HL-60/S4 (cell line): ENCODE results near the gene SMYD2.

Source experiments
- in situ Hi-C: fragments of 300-500 bp; cut with MboI; formaldehyde crosslinking; loops from 2 replicates; pipeline ENCODE4 v1.14.3; 2022; ENCODE audit warnings: low sequenced_read_pairs

The SMYD2 gene

DNA sequence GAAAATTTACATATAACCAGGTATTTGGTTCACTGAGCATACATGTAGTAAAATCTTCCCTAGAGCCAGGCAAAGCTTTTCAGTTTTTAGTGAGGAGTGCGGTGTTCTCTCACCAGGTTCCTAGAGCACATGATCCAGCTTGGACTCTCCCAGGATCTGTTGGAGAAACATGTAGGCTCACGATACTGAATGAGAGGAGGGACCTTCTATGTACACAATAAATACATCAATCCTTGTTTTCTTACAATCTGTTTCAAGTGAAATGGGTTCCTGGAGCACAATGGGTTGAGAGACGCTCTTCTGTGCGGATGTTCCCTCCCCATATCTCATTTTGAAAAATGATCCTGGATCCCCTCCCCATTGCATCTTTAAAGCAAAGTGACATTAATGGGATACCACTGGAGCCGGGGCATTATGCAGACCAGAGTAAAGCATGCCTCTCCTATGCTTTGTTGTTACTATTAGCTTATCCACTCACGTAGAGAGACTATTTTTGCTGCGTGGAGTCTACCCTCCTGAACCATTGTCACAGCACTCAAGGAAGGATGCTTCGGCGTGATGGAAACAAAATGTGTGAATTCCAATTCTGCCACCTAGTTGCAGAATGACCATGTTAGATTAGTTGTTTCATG, 19.3 kb downstream of the SMYD2 start:
- in situ Hi-C loops: no loop called here

DNA sequence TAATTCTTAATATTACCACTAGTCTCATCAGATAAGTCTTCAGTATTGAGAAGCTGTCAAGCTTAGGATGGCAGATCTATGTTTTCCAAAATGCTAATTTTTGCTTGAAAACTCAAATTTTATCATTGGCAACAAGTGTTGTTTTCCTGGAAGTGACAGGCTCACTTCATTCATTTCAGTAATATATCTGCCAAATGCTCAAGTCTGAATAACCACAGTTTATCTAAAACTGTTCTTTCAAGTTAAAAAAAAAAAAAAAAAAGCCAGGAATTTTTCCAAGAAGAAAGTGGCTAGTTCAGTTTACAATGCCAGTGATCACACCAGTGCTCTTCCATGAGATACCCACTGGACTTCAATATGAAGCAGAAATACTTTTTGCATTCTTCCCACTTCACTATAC, 20.6 kb downstream of the SMYD2 start:
- in situ Hi-C loops: no loop called here

DNA sequence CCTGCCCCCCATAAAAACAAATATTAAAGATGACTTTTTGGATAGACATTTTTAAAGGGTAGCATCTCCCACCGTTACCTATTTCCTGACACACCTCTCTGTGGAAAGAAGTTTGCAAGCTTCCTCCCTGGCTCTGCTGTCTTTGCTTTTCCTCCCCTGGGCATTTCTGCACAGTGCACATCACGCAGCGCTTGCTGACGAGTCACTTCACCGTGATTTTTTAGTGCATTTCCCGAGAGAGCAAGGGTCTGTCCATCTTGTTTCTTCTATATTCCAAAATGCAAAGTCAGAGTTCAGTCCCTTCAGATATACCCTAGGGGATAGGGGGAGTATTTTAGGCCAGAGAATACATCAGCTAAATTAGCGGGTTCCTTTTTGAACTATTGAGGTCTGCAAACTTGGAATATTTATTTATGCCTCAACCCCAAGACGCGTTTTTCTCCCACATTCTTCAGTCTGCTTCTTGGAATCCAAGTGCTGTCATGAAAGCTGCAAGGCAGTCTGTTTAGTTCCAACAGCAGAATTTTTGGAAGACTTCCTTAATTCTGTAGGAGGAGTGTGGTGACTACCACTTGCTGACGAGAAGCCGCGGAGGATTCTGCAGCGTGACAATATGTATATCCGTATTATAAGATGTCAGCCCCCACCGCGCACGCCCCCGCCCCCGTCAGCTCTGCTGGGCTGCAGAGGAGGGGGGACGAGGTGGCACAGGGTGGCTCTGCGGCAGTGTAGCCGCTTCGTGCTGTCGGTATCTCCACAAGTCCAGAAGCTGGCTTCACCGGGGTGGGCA, 22.4 kb downstream of the SMYD2 start:
- in situ Hi-C loops: no loop called here

DNA sequence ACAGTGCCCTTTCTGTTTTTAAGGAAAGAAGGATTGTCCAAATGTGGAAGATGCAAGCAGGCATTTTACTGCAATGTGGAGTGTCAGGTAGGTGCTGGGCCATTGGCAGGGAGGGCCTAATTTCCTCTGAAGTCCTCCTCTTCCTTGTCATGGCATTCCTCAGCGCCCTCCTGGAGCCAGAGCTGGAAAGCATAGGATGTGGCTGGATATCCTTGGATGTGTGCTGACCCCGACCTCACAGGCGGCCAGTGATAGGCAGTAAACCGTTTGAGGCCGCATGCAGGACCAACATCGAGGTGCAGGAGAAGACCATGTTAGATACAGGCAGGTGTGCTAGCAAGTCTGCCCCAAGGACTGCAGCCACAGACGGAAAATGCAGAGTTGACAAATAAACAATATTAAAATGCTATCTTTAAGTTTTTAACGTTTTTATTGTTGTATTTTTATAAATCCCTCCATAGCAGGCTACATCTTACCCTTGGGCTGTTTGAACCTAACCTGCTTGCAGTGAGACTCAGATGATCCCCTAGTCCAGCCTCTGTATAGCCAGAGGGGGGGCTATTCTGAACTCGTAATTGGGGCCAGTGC, 24.3 kb downstream of the SMYD2 start:
- in situ Hi-C loops: no loop called here

DNA sequence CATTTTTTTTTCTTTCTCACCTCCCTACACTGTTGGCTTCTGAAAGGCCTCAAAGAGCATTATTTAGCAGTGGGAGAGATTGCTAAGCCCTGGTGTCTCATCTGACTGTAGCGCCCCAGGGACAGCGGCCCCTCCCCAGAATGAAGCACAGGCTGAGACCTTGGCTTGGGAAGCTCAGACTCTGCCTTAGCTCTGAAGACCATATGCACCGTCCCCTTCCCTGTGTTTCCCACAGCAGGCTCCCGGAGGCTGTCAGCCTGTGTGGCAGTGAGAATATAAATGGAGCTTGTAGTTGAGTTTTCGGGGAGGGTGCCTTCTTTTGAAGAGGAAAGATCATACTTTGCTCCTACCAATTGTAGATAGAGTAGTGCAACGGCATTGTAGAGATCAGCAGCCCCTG, 25.3 kb downstream of the SMYD2 start:
- in situ Hi-C loops: no loop called here

DNA sequence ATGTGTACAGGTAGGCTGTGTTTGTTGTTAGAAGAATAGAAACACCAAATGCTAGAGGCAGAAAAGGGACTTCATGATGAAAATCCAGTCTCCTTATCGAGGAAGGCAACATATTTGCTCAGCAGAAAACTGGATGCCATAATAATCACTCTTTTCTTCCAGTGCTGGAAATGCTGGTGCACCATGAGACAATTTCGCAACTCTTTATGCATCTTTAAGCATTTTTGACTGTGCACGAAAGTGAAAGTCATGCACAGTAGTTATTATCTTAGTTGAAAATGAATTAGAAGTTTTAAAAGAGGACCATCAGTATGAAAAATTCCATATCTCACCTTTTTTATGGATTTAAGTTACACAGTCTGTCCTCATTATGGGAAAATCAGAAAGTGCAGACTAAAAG, 29.1 kb downstream of the SMYD2 start:
- in situ Hi-C loops: no loop called here

DNA sequence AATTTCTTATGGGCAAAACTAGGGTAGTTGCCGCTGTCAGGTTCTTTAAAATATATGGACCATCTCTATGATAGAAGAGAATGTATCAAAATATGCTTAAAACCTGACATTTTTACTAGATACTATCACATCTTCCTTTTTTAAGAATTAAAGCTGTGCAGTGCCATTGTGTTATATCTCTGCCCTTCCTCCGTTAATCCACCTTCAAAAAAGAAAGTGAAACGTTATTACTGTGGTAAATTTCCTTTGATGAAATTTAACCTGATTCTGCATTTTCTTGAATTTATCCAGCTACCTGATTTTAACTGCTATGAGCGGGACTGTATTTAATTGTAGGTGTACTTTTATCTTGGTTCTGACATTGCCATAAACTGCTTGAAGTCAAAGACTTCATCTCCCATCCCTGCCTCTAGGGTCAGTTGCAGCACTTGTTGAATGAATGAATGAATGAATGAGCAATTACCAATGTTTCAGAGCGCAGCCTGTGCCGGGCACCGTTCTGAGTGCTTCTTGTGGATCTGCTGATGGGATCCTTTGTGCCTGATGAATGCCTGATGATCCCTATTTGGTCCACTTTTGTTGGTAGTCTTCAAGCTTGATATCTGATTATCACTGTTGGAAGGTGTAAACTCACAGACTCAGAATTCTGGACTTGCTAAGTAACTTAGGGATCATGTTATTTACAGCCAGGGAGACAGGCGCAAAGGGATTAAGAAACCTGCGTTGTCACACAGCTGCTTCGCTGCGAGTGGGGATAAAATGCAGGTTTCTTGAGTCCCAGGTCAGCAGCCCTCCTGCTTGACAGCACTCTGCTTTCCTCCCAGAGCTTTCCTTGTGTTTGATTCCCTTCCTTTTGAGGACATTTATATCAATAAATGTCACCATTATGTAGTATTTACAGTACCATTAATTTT, 30.1 kb downstream of the SMYD2 start:
- in situ Hi-C loops: no loop called here

DNA sequence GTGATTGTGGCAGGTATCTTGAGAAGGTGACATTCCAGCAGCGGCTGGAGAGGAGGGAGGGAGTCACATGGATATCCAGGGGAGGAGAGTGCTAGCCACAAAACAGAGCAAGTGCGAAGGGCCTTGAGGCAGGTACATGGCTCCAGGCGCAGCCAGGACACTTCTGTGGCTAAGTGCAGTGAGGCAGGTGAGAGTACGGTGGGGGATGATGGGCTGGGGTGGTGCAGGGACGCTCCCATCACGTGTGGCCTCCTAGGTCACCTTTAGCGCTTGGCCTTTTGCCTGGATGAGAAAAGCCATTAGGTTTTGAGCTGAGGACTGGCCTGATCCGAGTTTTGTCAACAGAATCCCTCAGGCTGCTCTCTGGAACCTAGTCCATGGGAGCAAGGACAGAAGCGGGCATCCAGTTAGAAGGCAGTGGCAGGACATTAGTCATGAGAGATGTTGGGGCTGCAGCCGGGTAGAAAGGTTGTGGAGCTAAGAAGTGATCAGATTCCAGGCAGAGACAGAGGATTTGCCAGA, 31.6 kb downstream of the SMYD2 start:
- in situ Hi-C loops: no loop called here

DNA sequence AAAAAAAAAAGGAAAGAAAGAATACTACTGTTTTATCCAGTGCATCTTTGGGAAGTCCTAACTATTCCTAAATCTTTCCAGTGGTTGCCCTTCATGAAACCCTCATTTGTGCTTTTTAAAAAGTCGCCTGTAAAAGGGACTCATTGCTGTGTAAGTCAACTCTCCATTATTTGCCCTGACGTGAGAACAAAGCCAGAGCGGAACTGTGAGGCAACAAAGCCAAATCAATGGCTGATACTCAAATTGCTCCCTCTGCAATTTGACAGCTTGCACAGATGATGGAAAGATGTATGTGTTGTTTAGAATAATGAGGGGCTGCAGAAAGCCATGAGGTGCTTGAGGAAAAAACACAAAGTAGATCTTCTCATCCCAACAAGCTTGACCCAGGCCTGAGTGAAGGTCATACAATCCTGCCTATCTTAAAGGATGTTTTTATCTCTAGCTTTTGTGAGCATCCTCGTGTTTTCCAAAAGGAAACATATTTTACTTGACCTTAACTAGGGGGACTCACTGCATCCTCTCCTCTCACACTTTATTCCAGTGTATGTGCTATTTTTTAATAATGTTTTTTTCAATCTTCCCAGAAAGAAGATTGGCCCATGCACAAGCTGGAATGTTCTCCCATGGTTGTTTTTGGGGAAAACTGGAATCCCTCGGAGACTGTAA, 33.4 kb downstream of the SMYD2 start:
- in situ Hi-C loops: no loop called here

DNA sequence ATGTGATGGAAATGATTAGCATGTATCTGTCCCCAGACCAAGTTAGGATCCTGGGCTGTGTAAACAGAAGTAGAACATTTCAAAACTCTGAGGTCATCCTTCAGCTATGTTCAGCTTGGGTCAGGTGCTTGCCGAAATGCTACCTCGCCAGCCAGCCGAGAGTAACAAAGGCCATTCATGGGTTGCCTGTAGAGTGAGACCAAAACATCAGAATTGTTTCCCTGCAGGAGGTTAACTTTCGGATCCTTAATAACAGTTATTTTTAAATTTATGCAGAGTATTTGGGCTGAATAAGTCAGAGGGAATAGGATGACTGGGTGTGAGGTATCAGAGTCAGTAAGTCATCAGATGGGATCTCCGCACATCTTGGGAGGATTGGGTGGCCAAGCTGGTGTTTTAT, 35.6 kb downstream of the SMYD2 start:
- in situ Hi-C loops: no loop called here

DNA sequence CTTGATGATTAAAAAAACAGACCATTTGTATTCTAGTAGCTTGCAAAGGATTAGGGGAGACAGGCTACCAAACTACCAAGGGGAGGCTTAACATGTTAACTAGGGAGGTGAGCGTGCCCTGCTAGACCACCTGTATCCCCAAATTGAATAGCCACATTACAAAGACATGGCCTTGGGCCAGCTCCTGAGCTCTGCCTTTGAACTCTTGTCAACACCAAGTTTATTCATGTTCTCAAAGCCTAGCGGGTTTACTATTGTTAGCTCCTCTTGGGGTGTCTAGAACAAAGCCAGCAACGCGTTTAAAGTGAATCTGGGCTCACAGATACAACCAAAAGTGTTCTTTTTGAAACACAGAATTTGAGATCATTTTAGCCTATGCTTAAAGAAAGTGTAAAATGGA, 36.3 kb downstream of the SMYD2 start:
- in situ Hi-C loops: no loop called here

DNA sequence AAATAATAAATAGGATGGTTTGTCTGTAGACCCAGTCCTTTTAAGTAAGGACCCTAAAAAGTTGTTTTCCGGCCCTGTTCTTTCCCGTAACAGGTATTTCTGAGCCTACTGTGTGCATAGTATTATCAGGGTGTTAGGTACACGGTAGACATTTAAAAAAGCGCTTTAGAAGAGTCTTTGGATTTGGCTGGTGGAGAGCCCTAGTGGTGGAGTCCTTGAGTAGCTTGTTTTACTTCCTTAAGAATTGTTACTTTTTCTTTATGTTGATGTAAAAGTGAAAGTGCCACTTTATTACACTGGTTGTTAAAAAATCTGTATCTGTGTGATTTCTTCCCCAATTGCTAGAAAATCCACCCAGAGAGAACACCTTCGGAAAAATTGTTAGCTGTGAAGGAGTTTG, 36.8 kb downstream of the SMYD2 start:
- in situ Hi-C loops: no loop called here

DNA sequence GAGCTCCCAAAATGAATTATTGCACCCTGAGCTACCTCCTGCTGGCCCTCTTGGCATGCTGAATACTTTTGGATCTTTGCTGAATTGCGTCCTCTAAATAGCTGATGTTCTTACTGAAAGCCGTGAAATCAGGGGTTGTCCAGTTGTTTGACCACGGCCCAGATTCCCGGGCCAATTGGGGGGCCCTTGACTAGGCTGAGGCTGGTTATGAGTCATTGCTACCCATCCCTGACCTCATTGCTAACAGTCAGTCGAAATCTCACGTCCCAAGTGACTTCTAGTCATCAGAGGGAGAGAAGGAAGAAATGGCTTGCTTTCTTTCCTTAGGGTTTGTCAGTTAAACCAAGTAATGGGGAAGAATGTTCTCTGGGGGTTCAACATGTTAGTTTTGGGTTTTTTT, 37.4 kb downstream of the SMYD2 start:
- in situ Hi-C loops: no loop called here

DNA sequence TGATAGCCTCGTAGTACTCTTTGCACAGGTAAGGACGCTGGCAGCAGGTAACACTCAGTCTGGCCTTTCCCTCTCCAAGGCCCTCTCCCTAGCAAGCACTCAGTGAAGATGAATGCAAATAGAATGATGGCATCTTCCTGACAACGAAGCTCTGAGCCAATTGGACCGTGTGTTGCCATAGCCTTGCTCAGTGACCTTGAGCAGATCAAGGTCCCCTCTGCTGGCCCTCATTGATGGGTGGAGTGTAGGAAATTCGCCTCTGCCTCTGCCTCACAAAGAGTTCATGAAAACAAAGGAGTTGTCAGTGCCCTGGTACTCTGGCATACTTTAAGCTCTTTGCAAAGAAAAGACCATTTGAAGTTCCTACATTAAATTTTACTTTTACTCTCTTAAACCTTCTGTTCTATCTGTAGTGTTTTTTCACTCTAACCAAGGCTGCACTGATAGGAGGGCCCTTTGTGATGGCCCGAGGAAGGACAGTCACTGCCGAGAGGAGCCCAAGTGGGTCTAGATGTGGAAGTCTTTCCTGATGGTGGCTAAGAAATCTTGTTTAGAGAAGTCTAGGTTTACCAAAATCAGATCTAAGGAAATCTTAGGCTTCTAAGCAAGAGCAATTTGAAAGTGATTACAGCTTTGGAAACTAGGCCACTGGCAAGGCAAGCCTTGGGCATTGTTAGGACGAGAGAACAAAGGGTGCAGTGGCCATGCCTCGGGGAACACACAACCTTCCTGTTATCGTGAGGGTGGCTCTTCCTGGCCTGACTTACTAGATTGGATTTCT, 38.2 kb downstream of the SMYD2 start:
- in situ Hi-C loops: no loop called here

DNA sequence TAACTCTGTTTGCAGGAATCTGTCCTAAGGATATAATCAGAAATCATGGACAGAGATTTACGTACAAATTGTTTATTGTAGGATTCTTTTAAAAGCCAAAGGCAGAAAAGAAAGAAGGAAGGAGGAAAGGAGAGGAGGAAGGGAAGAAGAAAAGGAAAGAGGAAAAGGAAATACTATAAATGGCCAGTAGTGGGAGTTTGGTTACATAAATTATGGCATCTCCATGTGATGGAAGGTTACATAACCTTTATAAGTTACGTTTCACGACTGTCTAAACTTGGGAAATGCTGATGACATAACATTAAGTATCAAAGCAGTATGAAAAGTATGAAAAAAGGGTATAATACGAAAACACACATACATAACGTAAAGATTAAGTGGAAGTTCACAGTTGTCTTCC, 39.0 kb downstream of the SMYD2 start:
- in situ Hi-C loops: loop anchor here (10.0 kb wide), 1 partner anchor 55 kb away; no protein-coding TSS in a partner anchor

DNA sequence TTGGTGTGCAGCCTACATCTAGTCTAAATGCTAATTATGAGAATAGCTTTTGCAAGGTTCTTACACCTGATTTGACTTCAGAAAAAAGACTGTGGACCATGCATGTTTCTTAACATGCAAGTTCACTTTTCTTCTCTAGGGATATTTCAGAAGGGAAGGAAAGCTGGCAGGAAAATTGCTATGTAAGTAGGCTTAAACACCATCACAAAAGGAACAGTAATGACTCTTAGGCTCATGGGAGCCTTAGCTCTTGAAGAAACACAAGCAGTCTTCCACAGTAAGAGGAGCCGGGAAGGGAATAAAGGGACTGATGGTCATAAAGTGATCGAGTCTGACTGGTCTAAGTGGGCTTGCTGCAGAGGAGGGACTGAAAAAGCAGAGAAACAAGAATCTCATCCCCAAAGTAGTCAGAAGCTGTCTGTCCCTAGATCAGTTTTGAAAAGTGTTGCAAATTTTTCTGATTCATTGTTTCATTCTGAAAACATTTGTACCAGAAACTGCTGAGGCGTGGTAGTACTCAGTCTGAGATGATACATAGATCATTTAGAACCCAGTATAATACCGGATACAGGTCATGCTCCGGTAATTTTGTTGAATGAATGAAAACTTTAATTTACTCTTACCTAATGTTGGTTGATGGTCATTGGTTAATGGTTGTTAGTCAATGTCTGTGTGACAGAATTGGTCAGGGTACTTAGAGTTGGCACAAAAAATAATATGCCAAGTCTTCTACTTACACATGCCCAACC, 40.9 kb downstream of the SMYD2 start:
- in situ Hi-C loops: loop anchor here (10.0 kb wide), 1 partner anchor 57 kb away; no protein-coding TSS in a partner anchor

DNA sequence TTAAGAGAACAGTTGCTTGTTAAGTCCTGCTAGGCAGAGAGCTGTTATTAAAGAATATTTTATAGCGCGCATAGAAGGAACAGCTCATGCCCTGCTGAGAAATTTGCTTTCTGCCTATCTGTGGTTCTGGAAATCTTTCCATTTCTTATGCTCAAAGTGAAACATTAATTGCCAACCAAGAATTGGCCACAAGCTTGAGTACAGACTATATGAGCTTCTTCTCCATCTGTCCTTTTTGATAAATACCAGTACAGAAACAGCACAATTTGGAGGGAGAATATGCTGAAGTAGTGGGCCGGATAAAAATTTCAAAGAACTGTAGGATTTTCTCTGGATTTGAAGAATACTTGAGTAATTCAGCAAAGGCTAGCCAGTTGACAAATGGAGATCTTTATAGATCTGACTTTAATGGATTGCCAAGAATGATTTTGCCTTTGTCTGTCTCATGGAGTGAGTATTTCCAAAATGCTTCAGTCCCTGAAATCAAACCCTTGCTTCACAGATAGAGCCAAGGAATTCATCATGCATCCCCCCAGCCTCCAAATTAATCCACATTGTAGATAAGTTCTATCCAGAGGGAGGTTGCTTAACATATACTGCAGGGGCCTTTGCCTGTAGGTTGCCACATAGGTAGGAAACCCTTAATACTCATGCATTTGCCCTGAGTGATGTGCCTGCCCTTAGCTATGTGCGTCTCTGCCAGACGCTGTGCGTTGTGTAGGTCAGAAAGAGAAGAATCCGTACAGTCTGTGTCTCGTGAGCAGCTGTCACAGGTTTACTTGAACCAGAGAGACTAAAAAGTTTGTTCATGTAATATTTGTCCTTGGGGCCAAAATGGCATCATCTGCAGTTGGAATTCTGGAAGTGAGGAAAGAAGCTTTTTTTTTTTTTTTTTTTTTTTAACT, 44.2 kb downstream of the SMYD2 start:
- in situ Hi-C loops: loop anchor here (10.0 kb wide), 1 partner anchor 60 kb away; no protein-coding TSS in a partner anchor

DNA sequence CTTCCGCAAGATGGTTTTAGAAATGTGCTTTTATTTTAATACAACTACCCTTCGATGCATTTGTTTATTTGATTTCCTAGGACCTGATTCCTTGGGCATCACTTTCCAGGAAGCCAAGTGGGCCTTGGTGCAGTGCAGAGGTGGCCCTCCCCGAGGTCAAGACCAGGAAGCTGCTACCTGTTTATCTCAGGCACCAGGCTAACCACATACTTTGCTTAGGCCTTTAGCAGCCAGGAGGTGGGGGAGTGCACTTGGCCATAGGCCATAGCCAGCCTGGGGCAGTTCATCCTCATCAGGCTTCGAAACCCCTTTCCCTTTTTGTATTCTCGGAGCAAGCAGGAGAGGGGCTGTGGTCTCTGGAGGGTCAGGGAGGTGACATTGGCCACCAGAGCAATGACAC, 45.4 kb downstream of the SMYD2 start:
- in situ Hi-C loops: loop anchor here (10.0 kb wide), 1 partner anchor 62 kb away; no protein-coding TSS in a partner anchor
